GM21529 (cell line): Measurements from ENCODE around the gene DKK1.
"Not testable (repeated sequence)": the region's sequence is repeated elsewhere in the genome, so short reads cannot be mapped to it uniquely, and the experiment has no call there.

Experiments
- ATAC-seq: cut with Tn5 transposase; IDR thresholded peaks from one replicate; pipeline ENCODE4 v1.9.1; 2021; ENCODE audit not compliant: unreplicated experiment

The DKK1 gene

DNA sequence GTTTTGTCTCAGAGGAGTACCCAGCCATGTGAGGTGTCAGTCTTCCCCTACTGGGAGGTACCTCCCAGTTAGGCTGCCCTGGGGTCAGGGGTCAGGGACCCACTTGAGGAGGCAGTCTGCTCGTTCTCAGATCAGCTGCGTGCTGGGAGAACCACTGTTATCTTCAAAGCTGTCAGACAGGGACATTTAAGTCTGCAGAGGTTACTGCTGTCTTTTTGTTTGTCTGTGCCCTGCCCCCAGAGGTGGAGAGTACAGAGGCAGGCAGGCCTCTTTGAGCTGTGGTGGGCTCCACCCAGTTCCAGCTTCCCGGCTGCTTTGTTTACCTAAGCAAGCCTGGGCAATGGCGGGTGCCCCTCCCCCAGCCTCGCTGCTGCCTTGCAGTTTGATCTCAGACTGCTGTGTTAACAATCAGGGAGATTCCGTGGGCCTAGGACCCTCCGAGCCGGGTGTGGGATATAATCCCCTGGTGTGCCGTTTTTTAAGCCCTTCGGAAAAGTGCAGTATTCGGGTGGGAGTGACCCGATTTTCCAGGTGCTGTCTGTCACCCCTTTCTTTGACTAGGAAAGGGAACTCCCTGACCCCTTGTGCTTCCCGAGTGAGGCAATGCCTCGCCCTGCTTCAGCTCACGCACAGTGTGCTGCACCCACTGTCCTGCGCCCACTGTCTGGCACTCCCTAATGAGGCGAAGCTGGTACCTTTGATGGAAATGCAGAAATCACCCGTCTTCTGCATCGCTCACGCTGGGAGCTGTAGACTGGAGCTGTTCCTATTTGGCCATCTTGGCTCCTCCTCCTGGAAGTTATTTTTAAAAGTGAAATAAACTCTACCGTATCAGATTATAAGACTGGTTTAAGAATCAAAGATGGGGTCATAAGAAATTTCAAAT lies 51.7 kb downstream of the DKK1 start:
- not testable (repeated sequence) for ATAC-seq
